GM12892 (cell line): ENCODE measurements around the gene TMEM18.

ENCODE experiments used
- POLR2A ChIP-seq: IDR thresholded peaks from 2 replicates; pipeline ENCODE4 v1.6.1; 2011; ENCODE audit warnings: low read depth, low read length, control low read depth
- POLR2AphosphoS5 ChIP-seq: IDR thresholded peaks from 2 replicates; pipeline ENCODE4 v1.6.1; 2011; ENCODE audit warnings: low read depth, low read length, control low read depth

- TF ChIP-seq POLR2AphosphoS5 (no peak), POLR2A (no peak)
Observed at GRCh38 chr2:660586-661359, 16.4 kb downstream of the TMEM18 start.
